Germinal center (tissue), 1 donor: ENCODE data around the gene GPRIN2.
"Not testable (repeated sequence)": the region's sequence is repeated elsewhere in the genome, so short reads cannot be mapped to it uniquely, and the experiment has no call there.

Experiments
- DNase-seq: peaks from one replicate; pipeline ENCODE4 v3.0.0; 2012; ENCODE audit warnings: mixed read lengths, low spot score

The GPRIN2 gene

GRCh38 chr10:46556515-46557318 lies at the start of gene GPRIN2:
Gene GPRIN2 (minus strand): TSS chr10:46556658. CDS start chr10:46550736, 5,922 bp downstream.
- DNase-seq: no peak

GRCh38 chr10:46600516-46600915 lies 44.1 kb upstream of the GPRIN2 start:
- DNase-seq: not testable (repeated sequence)

DNA sequence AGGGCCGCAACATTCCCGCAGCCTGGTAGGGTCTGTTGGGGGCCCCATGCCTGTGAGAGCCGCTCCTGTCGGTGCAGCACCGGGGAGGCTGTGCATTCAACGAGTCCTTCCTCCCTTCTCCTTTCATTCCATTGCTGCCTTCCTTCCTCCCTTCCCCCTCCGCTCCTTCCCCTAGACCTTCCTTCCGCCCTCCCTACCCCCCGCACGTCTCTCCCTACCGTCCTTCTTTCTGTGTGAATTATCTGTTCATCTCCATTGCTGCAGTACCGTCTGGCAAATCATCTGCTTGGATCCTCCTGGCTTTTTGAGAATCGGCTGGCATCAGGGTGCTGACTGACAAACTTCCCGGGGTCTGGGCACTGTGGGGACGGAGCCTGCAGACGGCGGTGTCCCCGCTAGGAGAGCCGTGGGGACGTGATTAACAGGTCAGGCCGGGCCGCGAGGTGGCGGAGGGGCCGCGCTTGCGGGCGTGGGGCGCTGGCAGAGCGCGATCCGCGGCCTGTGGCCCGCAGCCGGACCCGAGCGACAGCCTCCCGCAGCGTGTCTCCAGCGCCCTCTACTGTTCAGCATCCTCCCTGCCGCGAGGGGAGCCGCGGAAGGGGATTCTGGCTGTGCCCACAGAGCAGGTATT lies 41.3 kb upstream of the GPRIN2 start:
- DNase-seq: not testable (repeated sequence)

- DNase-seq: not testable (repeated sequence)
Observed at GRCh38 chr10:46596570-46596969, 40.1 kb upstream of the GPRIN2 start.

GRCh38 chr10:46594453-46595063 lies 38.1 kb upstream of the GPRIN2 start:
- not testable (repeated sequence) for DNase-seq

DNA sequence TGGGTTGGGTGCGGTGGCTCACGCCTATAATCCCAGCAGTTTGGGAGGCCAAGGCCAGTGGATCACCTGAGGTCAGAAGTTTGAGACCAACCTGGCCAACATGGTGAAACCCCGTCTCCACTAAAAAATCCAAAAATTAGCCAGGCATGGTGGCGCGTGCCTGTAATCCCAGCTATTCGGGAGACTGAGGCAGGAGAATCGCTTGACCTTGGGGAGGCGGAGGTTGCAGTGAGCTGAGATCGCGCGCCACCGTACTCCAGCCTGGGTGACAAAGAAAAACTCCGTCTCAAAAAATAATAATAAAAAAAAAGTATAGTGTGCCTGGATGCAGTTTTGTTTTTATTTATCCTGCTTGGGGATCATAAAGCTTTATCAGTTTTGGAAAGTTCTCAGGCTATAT lies 36.8 kb upstream of the GPRIN2 start:
- DNase-seq: not testable (repeated sequence)

GRCh38 chr10:46591053-46591452 lies 34.6 kb upstream of the GPRIN2 start:
- DNase-seq: not testable (repeated sequence)

DNA sequence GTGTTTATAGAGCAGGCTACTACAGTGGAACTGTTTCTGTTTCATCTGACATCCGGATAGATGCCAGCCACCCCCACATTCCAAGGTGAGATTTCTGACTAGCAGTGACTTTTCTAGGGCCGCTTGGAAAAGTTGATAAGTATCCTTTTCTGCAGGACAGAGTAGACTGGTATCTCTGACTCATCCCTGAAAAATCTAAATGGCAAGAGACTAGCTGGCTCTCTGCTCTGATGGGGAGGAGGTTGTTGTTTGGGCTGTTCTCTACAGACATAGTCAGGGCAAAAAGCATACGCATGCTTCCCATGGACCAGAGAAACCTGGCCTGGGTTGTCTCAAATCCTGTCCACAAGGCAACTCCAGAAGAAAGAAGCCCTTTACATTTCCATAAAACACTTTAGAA lies 33.1 kb upstream of the GPRIN2 start:
- not testable (repeated sequence) for DNase-seq

DNA sequence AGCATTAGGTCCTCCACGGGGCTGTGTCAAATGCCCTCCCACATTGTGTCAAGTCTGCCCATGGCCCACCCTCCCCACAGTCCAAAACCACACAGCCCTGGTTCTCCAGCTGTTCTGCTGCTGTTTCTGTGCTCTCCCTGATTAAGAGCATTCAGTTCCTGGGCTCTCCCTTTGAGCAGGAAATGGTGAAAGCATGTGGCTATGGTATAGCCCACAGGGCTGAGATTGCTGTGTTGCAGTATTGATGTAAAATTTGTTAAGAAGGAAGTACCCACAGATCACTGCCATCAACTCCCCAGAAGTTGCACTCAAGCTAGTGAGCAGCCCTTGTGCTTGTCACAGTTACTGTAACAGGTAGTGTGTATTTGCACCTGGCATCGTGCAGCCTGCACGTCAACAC lies 31.8 kb upstream of the GPRIN2 start:
- not testable (repeated sequence) for DNase-seq

GRCh38 chr10:46587546-46587945 lies 31.1 kb upstream of the GPRIN2 start:
- DNase-seq: not testable (repeated sequence)

GRCh38 chr10:46585246-46585645 lies 28.8 kb upstream of the GPRIN2 start:
- not testable (repeated sequence) for DNase-seq

GRCh38 chr10:46584196-46584595 lies 27.7 kb upstream of the GPRIN2 start:
- not testable (repeated sequence) for DNase-seq

DNA sequence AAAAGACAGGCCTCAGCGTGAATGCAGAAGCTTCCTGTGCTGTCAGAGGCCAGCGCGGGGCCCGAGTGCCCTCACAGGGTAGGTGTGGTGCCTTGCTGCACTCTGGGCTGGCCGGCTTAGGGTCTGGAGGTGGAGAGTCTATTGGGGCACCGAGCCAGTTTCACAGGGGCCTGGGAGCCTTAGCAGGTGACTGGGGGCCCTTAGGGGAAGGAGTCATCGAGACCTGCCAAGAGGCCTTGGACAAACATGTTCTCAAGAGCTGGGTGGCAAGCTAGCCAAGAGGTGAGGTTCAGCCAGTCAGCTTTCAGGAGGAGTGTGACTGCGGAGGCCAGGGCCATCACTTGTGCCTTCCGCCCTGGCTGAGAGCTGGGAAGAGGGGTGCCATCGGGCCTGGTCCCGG lies 26.1 kb upstream of the GPRIN2 start:
- not testable (repeated sequence) for DNase-seq

GRCh38 chr10:46581997-46582396 lies 25.5 kb upstream of the GPRIN2 start:
- not testable (repeated sequence) for DNase-seq

GRCh38 chr10:46579378-46579777 lies 22.9 kb upstream of the GPRIN2 start:
- DNase-seq: not testable (repeated sequence)

GRCh38 chr10:46578474-46579178 lies 22.2 kb upstream of the GPRIN2 start, which contains the start of gene SYT15:
Gene SYT15 (plus strand): TSS chr10:46579128. CDS start chr10:46579169, 41 bp downstream.
- DNase-seq: not testable (repeated sequence)

- not testable (repeated sequence) for DNase-seq
Observed at GRCh38 chr10:46577624-46578473, 21.4 kb upstream of the GPRIN2 start.

DNA sequence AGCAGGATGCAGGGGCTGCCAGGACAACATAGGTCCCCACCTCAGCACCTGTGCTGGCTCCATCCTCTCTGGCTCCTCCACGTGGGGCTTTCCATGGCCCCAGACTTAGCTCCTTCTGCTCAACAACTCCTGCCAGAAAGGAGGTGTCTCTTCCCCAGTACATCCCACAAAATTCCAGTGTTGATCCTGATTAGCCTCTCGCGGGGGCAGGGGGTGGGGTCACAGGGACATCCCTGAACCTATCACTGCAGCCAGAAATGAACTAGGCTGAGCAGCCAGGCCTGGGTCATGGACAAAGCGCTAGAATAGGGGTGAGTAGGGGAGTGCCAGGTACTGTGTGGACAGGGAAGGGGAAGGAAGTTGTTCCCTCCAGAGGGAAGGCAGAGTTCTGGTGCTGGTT lies 17.4 kb upstream of the GPRIN2 start:
- DNase-seq: not testable (repeated sequence)

- DNase-seq: not testable (repeated sequence)
Observed at GRCh38 chr10:46573314-46573713, 16.9 kb upstream of the GPRIN2 start.

DNA sequence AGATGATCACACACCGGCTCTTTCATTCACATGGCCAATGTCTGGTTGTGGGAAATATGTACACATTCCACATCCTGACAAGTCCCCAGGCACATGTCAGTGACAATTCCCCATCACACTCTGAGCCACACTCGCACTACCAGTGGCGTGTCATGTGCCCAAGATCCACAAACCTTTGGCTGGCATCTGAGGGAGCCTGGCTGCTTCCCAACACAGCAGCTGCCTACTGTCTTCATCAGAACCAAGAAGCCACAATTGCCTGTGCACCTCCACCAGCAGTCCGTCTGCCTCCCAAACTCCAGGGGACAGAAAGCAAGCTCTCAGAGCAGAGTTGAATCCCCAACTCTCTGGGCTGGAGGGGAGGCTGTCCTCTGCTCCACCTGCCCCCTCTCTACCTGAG lies 16.3 kb upstream of the GPRIN2 start:
- DNase-seq: not testable (repeated sequence)

DNA sequence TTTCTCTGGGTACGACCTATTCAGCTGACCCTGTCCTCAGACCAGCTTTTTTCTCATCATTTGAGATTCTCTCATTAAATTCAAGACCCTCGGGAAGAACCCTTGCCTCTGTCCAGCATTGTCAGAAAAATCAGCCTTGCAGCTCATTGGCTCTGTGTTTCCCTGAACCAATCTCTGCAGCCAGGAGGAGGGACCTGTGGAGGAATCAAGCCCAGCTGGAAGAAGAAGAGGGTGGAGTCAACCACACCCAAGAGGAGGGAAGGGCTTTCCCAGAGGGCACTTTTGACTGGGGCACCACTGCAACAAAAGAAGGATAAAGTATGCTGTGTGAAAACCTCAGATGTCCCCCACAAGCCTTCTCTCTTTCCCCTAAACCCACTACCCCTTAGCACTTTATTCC lies 14.2 kb upstream of the GPRIN2 start:
- DNase-seq: not testable (repeated sequence)
